ENCODE results near the gene CALML5.

The CALML5 gene

DNA sequence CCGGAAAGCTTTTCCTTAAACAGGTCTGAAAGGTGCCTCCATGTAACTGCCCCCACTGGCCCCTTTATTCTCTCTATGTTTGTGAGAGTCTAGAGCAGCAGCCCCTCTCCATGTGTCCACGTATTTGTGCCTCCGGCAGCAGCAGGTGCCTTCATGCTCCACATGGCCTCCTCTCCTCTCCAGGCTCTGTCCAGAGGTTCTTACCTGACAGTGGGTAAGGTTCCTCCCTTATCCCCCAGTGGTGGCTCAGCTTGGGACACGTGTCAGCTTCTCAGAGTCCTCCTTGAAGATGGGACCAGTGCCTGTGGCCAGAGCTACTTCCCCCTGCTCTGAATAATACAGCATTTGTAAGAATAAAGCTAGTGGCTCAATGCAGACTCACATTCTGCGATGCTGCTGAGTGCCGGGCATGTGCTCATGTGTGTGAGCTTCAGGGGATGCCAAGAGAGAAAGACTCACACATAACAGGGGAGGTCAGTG lies 33.3 kb upstream of the CALML5 start:
- no peak for DNase-seq

DNA sequence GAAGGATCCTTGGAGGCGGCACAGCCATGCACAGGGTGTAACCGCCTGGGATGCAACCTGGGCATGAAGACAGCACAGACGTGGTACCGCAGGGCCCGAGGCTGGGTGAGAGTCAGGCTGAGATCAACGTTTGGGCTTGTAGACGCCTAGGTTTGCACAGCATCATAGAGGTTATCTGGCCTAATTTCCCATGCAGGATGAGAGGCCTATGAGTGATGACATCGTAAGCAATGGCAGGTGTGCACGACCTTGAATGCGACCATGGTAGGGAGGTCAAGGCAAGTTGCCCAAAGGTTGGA lies 32.9 kb upstream of the CALML5 start:
- DNase-seq = no peak

DNA sequence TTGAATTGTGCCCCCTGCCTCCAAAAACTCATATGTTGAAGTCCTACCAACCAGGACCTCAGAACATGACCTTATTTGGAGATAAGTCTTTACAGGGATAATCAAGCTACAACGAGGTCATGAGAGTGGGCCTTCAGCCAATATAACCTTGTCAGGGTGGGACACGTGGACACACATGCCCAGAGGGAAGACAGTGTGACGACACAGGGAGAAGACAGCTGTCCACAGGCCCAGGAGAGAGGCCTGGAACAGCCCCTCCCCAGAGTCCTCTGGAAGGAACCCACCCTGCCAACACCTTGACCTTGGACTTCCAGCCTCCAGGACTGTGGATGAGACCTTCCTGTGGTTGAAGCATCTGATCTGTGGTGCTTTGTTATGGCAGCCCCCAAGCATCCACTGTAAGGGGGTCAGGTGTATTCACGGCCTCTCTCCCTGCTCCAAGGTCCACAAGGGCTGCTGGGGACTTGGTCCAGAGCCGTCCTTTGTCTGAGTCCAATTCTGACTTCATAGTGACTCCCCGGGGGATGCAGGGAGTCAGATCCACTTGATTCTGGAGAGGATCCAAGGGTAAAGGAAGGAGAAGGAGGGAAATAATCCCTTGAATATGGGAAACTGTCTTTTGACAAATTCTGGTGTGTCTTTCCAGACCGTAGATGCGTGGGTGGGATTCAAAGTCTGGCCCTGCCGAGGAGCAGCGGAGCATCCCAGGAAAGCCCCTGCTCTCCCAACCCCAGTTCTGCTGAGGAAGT lies 32.4 kb upstream of the CALML5 start:
- no peak for DNase-seq

DNA sequence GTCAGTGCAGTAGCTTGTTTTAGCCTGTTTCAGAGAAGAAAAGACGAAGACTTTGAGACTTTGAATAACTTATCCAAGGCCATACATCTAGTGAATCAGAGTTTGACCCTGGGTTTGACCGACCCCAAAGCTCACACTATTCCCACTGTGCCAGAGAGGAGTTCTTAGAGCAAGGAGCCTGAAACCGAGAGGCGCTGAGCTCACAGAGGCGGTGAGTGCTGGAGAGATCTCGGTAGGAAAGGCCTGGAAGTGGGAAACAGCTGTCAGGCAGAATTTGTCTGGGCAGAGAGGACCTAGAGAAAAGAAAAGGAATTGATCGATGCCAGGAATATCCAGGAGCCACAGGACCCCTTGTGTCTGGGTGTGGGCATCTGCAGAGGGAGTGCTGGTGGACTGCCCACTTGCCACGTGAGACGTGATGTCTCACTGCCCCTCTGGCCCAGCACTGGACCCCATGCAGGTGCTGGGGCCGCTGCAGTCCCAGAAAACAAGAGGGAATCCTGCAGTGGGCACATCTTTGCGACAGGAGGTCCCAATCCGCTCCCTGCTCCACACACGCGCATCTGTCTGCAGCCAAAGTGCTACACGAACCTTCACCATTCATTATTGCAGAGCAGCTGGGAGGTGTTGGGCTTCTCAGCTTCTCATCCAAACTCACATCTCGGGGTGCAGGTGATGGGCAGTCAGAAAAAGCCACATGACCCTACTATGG lies 31.6 kb upstream of the CALML5 start:
- DNase-seq = no peak

DNA sequence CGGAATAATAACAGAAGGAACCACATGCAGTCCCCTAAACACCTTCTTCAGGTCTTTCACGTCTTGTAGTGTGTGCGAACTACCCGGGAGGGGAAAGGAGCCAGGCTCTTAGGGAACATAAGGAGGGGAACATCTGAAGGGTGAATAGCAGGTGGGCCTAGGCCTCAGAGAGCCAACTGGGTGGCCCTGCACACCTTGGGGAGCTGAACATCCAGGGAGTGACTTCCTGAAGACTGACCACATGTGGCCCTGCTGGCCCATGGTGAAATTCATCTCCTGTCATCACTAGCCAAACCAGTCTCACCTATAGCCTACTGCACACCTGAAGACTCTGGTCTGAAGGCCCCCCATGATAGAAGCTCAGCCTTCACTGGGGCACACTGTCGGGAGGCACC lies 31.0 kb upstream of the CALML5 start:
- DNase-seq = no peak

DNA sequence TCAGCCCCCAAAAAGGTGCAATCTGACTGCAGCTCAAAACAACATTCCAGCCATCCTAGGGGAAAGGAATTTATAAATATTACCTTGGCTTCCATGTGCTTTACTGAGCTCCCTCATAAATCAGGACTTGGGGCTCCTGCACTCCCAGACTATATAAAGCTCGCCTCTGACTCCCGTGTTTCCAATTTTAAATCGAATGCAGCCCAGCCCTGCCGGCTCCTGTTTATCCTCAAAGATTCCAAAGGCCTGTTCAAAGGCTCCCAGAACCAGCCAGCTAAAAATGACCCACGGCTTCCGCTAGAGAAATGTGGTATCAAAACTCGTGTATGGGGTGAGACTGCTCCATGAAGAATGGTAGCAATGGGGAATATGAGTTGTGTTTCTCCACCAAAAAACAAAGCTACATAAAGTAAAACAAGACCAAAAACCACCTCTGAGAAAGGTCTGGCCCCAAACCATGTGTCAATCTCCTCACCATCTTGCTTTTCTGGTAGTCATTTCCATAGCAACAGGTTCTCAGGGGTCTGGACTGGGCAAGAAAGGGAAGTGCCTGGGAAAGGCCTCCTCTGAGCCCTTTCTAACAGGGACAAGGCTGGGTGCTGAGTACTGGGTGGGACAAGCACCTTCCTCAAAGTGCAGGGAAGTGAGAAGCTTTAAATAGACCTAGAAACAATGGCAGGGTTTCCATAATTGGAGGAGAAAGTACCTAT lies 30.5 kb upstream of the CALML5 start:
- no peak for DNase-seq

DNA sequence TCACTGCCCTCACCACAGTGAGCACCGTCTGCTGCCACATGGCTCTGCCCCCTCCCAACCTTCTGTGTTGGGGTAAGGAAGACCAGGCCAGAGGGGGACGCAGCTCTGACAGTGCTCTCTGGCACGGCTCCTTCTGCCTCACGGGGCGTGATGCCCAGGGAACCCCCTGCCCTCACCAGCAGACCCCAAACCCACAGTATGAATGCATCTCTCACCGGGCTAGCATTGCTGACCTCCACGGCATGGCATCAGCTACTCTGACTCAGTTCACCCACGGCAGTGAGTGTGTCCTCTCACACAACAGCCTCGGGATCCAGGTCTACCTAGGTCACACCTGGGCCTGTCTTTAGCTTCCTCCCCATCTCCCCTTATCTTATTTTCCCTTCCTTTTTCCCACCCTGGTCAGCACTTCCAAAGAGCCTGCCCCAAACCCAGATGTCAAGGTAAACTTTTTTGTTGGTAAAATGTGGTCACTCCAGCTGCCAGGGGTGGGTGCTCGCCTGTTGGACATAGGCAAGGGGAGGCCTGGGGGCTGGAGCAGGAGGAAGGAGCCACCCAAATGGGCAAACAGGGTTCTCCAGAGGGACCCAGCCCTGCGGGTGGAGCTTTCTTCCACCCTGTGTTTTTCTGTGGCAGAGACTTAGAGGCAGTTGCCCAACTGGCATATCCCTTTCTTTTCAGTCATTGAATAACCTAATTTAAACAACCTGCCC lies 29.8 kb upstream of the CALML5 start:
- DNase-seq = no peak

DNA sequence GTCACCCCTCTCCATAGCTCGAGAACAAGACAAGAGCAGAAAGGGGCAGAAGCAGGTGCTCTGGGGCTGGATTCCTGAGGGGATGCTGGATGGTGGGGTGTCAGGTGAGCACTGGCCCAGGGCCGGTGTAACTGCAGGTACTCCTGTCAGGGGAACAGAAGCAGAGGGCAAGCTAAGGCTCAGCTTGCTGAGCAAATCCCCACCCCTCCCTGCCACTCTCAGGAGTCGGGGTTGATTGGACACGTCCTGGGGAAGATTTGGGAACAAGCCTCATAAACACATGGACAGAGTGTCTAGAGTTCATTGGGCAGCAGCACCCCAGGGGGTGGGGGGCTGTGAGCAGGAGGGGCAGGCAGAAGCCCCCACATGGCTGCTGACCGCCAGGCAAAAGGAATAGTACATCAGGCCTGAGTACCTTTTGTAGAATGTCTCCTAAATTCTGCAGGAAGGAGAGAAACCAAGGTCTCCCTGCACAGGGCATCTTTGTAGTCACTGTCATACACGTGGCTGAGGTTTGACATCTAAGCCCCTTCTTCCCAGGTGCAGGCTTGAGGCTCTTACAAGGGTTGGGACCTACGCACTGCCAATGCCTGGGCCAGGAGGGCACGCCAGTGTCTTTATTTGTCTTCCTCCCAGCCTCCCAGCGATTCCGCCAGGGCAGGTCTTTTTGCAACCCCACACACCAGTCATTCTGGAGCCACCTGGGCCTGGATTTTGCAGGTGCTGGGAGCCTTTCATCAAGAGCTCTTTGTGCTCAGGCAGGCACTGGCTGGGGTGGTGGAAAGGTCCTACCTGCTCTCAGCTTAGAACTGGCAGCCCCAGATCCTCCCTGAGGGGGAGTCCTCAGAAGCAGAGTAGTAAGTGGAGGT lies 28.2 kb upstream of the CALML5 start:
- DNase-seq = no peak

DNA sequence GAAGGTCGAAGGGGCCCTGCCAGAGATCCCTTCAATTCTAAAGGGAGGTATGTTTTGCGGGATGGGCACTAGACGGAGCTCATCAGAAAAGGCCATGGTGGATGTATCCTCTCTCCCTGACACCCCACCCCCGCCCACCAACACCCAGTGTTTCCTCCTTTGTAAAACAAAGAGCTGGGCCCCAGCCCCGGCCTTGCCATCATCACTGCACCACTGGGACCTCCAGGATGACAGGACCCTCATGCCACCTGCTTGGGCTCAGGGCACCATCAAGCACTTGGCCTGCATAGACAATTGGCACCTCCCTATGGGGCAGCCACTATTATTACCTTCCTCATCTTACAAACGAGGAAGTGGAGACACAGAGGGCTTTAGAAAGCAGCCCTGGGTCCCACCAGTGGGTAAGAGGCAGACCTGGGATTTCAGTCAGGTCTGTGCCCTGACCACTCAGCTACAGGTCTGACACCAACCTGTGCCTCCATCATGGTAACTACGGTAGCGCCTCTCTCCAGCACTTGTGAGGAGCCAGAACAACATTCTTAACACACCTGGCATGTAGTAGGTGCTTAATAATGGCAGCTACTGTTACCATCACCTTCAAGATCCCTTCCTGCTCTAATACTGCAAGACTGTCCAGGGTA lies 27.4 kb upstream of the CALML5 start:
- no peak for DNase-seq

DNA sequence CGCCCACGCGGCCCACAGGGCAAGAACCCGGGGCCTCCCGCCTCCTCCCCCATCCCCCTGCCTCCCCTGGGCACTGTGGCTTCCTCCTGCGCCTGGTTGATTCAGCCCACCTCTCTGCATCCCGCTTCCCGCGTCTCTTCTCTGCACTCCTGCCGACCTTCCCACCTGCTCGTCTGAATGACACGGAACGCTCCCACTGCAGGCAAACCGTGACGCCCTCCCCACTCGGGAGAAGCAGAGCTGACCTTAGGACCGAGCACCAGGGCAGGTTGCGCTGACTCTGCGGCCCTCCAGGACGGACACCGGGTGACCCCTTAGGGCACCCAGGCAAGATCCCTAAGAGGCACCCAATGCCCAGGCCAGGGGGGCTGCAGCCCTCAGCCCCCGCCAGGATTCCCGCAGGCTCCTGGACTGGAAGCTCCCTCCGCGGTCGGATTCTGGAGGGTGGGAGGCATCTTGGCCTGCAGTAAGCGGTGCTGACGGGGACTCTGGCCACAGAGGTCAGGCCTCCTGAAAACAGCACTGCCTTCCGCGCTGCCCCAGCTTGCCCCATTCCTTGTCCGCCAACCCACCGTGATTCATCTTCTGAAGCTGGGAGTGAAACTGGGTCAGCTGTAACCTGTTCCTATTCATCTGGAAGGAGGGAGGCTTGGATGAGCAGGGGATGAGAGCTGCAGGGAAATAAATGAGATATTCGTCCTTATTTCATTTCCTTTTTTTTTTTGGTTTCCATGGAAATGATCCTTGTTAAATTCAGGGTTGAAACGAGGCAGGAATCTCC lies 26.4 kb upstream of the CALML5 start:
- DNase-seq = no peak

DNA sequence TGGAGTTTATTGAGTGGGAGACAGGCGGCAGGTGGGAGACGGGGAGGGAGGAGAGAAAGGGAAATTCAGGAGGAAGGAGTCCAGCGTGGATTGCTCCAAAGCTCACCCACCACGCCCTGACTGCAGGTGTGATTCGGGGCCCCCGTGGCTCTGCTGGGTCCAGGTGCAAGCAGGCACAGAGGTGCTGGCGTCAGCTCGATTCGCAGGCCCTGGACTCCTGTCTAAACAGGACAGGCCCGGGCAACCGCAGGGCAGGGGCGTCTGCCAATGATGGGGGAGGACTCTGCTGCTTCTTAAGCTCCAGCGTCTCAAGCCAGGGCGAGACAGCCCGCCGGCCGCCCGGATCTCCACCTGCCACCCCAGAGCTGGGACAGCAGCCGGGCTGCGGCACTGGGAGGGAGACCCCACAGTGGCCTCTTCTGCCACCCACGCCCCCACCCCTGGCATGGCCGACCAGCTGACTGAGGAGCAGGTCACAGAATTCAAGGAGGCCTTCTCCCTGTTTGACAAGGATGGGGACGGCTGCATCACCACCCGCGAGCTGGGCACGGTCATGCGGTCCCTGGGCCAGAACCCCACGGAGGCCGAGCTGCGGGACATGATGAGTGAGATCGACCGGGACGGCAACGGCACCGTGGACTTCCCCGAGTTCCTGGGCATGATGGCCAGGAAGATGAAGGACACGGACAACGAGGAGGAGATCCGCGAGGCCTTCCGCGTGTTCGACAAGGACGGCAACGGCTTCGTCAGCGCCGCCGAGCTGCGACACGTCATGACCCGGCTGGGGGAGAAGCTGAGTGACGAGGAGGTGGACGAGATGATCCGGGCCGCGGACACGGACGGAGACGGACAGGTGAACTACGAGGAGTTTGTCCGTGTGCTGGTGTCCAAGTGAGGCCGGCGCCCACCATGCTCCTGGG lies 25.5 kb upstream of the CALML5 start, which contains the start of gene CALML3:
CALML3 (plus strand) TSS at position 321 of the 920 bp plus-strand sequence; CDS start at position 446, 125 bp downstream.
- DNase-seq = no peak

DNA sequence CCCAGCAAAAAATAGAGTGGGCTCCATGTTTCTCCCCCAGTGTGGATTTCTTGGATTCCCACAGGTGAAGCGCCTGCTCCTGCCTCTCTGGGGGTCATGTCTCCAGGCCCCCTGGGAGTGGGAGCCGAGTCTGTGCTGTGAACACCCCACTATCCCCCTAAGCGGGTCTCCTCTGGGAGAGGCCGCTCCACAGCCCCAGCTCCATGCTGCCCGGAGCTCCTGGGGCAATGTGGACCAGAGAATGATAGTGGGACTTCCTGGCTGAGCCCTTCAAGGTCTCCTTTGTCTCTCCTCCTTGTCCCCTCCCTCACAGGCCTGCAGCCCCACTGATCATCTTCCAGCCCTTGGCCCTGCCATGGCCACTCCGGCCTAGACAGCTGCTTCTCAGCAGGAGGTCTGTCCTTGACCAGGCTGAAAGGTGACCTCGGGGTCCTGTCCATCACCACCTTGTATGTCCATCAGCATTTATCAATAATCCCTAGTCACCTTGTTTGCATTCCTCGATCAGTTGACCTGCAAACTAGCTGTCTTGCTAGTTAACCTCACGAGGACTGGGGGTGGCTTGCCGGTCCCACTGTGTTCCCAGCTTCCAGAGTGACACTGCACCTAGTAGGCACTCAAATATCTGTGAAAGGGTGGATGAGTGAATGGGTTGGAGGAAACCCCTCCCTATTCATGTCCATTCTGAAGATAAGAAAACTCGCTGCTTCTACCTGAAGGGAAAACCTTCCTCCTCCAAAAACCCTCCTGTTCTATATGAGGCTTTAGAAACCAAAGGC lies 24.6 kb upstream of the CALML5 start:
- no peak for DNase-seq

DNA sequence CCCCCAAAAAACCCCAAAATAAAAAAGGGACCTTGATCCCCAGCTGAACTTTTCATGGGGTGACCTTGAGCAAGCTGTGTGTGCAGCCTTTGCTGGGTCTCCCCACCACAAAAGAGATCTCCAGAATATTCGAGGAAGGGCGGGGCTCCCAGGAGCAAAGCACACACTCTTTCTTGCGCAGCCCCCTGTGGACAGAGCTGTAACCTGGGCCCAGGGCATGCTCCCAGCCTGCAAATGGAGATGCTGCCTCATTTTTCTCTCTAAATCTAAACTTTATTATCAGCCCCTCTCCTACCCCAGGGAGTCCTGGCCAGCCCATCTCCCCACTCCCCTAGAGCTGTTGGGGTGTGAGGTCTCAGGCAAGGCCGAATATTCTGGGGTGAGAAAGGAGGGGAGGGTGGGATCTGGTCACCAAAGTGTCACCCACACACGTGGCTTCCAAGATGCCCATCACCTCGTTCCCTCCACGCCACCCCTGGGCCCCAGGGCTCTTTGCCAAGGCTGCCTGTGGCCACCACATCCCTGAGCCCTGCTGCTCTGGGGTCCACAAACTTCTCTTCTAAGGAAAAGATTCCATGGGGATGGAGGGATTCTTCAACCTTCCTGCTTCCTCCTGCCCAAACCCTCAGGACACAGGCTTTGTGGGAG lies 23.7 kb upstream of the CALML5 start:
- no peak for DNase-seq

DNA sequence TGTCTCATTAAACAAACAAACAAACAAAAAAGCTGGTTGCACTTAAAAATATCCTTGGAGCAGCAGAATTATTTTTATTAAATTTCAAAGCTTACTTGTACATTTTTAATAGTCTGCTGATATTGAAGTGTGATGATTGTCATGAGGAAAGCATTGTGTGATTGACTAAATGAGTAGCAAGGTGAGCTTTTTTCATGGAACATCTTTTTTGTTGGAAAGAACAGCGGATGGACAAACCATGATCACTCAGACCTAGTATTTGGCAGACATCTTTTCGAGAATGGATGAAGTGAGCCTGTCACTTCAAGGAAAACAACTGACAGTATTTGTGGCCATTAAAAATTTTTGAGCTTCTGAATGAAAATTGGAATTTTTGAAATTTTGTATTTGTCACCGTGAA lies 19.7 kb upstream of the CALML5 start:
- no peak for DNase-seq

DNA sequence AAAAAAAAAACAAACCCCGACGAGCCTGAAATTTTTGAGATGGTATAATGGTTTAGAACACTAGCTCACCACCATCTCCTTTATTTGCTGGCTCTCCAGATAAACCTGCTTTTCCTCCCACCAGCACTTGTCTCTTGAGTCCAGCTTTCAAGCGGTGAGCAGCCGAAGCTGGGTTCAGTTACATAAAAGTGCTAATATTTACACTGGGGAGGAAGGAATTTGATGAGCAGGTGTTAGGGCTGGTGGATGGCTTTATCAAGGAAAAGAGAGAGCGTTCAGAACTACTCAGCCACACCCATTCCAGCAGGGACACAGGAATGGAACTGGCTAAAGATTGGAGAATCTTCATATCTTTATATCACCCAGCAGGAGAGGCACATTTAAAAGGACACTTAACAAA lies 18.8 kb upstream of the CALML5 start:
- DNase-seq = no peak

DNA sequence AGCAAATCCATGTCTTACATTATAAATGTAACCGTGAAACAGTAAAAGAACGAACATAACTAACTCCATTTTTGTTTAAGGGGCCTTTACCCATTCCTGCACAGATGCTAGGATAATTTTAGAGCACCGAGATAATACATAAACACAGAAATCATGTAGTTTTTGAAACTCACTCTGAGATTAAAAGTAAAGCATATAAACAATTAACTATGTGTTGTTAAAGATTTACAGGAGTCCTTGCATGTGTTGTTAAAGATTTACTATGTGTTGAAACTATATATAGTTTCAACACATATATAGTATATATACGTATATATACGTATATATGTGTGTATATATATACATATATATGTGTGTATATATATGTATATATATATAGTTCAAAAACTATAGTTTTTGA lies 18.2 kb upstream of the CALML5 start:
- DNase-seq = no peak

DNA sequence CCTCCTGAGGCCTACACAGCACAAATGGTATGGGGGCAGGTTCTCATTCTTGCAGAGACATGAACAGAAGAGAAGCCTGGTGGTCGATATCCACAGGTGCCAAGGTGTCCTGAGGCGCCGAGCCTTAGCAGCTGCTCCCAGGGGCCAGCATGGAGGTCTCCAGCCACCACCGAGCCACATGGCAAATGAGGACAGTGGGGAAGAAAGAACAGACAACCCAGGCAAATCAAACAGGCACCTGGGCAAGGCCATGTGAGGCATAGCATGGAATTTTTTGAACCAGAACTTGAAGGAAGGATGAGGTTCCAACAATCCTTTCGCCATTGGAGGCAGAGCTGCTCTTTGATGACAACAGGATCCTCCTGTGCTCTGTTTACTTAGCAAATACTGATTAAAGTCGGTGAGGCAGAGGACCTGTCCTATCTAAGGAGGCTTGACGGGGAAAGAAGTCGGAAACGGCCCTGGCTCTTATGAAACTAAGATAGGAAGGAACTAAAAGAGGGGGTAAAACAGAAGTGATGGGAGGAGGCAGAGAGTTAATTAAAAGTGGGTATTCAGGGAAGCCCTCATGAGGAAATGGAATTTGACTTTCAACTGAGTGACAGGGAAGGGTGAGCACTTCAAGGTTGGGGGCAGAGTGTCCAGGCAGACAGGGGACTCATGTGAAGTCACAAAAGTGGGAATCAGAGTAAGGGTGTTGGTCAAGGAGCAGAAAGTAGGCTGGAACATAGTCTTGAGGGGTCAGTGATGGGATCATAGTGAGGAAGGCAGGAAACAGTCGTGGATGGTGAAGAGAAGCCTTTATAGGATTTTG lies 16.8 kb upstream of the CALML5 start:
- DNase-seq = no peak
